BLaER1 (cell line): Measurements from ENCODE around the gene TMEM235.
A peak's percentile ranks its signal among the peaks of the same experiment; 100 is the strongest.

Experiments used
- H3K27ac ChIP-seq: shearing (Covaris generic); formaldehyde crosslinking; 2 replicates; pipeline ENCODE4 v1.8.1; 2022
- H3K27me3 ChIP-seq: shearing (Covaris generic); formaldehyde crosslinking; 2 replicates; pipeline ENCODE4 v1.8.1; 2022
- H3K36me3 ChIP-seq: shearing (Covaris generic); formaldehyde crosslinking; 2 replicates; pipeline ENCODE4 v1.8.1; 2022
- H3K4me1 ChIP-seq: shearing (Covaris generic); formaldehyde crosslinking; 2 replicates; pipeline ENCODE4 v1.8.1; 2022
- H3K4me2 ChIP-seq: shearing (Covaris generic); formaldehyde crosslinking; 2 replicates; pipeline ENCODE4 v1.8.1; 2022
- H3K4me3 ChIP-seq: shearing (Covaris generic); formaldehyde crosslinking; 2 replicates; pipeline ENCODE4 v1.8.1; 2022
- H3K9ac ChIP-seq: shearing (Covaris generic); formaldehyde crosslinking; 2 replicates; pipeline ENCODE4 v1.8.1; 2022
- H3K9me3 ChIP-seq: shearing (Covaris generic); formaldehyde crosslinking; 2 replicates; pipeline ENCODE4 v1.8.1; 2022
- H4K20me1 ChIP-seq: shearing (Covaris generic); formaldehyde crosslinking; 2 replicates; pipeline ENCODE4 v1.8.1; 2022
- Cebpa-rat ChIP-seq: shearing (Covaris generic); IDR thresholded peaks from 2 replicates; pipeline ENCODE4 v1.8.1; 2022

TMEM235 gene

GRCh38 chr17:78242024-78242742 is 10.8 kb downstream of the TMEM235 start:
- TF ChIP-seq Cebpa-rat, result no peak
- Histone ChIP-seq H3K27ac (peak overlapping the region; percentile 86), H3K36me3 (no peaks in the 10 kb centered on the region), H3K27me3 (no peaks in the 10 kb centered on the region), H4K20me1 (no peaks in the 10 kb centered on the region), H3K4me2 (peak overlapping the region; percentile 77), H3K9me3 (peaks cover 12% of the 10 kb centered on the region), H3K4me1 (peaks cover 76% of the 10 kb centered on the region), H3K9ac (peak overlapping the region; percentile 61), H3K4me3 (no peak overlapping the region)

GRCh38 chr17:78247304-78247703 is 15.9 kb downstream of the TMEM235 start:
- H3K27me3 ChIP-seq, result no peaks in the 10 kb centered on the region
- no peak for TF ChIP-seq Cebpa-rat
- H3K4me1 ChIP-seq, result peaks cover 54% of the 10 kb centered on the region
- H3K9ac ChIP-seq, result 0 out of 2 replicates have a peak overlapping the region, but pooled peaks have one; percentile 11
- H3K4me2 ChIP-seq, result no peak overlapping the region
- H3K9me3 ChIP-seq, result peaks cover 12% of the 10 kb centered on the region
- H3K27ac ChIP-seq, result no peak overlapping the region
- H3K4me3 ChIP-seq, result no peak overlapping the region
- no peaks in the 10 kb centered on the region for H4K20me1 ChIP-seq
- no peaks in the 10 kb centered on the region for H3K36me3 ChIP-seq

- H3K4me1 ChIP-seq, result peaks cover 54% of the 10 kb centered on the region
- H4K20me1 ChIP-seq, result no peaks in the 10 kb centered on the region
- H3K9ac ChIP-seq, result no peak overlapping the region
- H3K9me3 ChIP-seq, result peaks cover 12% of the 10 kb centered on the region
- H3K27ac ChIP-seq, result 0 out of 2 replicates have a peak overlapping the region, but pooled peaks have one; percentile 51
- H3K27me3 ChIP-seq, result peaks cover 9% of the 10 kb centered on the region; the same call in 1 of the 2 replicates
- TF ChIP-seq Cebpa-rat, result no peak
- no peak overlapping the region for H3K4me2 ChIP-seq
- no peak overlapping the region for H3K4me3 ChIP-seq
- no peaks in the 10 kb centered on the region for H3K36me3 ChIP-seq
These were observed 16.9 kb downstream of the TMEM235 start for GRCh38 chr17:78248051-78248914.

GRCh38 chr17:78249074-78249817 is 17.8 kb downstream of the TMEM235 start:
- H3K4me3 ChIP-seq, result no peak overlapping the region
- no peak overlapping the region for H3K9ac ChIP-seq
- TF ChIP-seq Cebpa-rat, result no peak
- H3K27me3 ChIP-seq, result peaks cover 10% of the 10 kb centered on the region; the same call in 1 of the 2 replicates
- H3K4me2 ChIP-seq, result no peak overlapping the region
- H3K4me1 ChIP-seq, result peaks cover 54% of the 10 kb centered on the region
- H4K20me1 ChIP-seq, result no peaks in the 10 kb centered on the region
- no peak overlapping the region for H3K27ac ChIP-seq
- H3K36me3 ChIP-seq, result no peaks in the 10 kb centered on the region
- H3K9me3 ChIP-seq, result peaks cover 12% of the 10 kb centered on the region

- Histone ChIP-seq H3K4me2 (peak overlapping the region; percentile 14; the same call in 1 of the 2 replicates), H3K4me3 (no peak overlapping the region), H3K4me1 (peaks cover 48% of the 10 kb centered on the region), H3K9ac (no peak overlapping the region), H4K20me1 (no peaks in the 10 kb centered on the region), H3K27ac (no peak overlapping the region), H3K9me3 (peaks cover 12% of the 10 kb centered on the region), H3K27me3 (peaks cover 10% of the 10 kb centered on the region; the same call in 1 of the 2 replicates), H3K36me3 (no peaks in the 10 kb centered on the region)
- TF ChIP-seq Cebpa-rat, result no peak
These were observed 18.7 kb downstream of the TMEM235 start for GRCh38 chr17:78249818-78250806.

- H3K9ac ChIP-seq, result no peak overlapping the region
- H3K4me2 ChIP-seq, result peak overlapping the region; percentile 95
- peaks cover 3% of the 10 kb centered on the region for H3K9me3 ChIP-seq
- H4K20me1 ChIP-seq, result no peaks in the 10 kb centered on the region
- no peak overlapping the region for H3K4me3 ChIP-seq
- H3K4me1 ChIP-seq, result peaks cover 54% of the 10 kb centered on the region
- no peaks in the 10 kb centered on the region for H3K36me3 ChIP-seq
- TF ChIP-seq Cebpa-rat, result no peak
- peaks cover 10% of the 10 kb centered on the region; the same call in 1 of the 2 replicates for H3K27me3 ChIP-seq
- no peak overlapping the region for H3K27ac ChIP-seq
These were observed 19.7 kb downstream of the TMEM235 start for GRCh38 chr17:78250891-78251772.

- Histone ChIP-seq H3K4me3 (no peak overlapping the region), H3K9ac (no peak overlapping the region), H3K27me3 (peaks cover 10% of the 10 kb centered on the region; the same call in 1 of the 2 replicates), H3K4me1 (peaks cover 58% of the 10 kb centered on the region), H4K20me1 (no peaks in the 10 kb centered on the region), H3K27ac (no peak overlapping the region), H3K36me3 (no peaks in the 10 kb centered on the region), H3K9me3 (no peaks in the 10 kb centered on the region), H3K4me2 (peak overlapping the region; percentile 95)
- no peak for TF ChIP-seq Cebpa-rat
These were observed 20.3 kb downstream of the TMEM235 start for GRCh38 chr17:78251773-78252103.

GRCh38 chr17:78252111-78252634 is 20.7 kb downstream of the TMEM235 start:
- Histone ChIP-seq H3K4me3 (no peak overlapping the region), H3K9ac (no peak overlapping the region)
- TF ChIP-seq Cebpa-rat, result no peak

More at GRCh38 chr17:78252111-78252634, 20.7 kb downstream of the TMEM235 start:
- Histone ChIP-seq H3K27ac (no peak overlapping the region), H3K4me2 (peak overlapping the region; percentile 95), H3K27me3 (peaks cover 10% of the 10 kb centered on the region; the same call in 1 of the 2 replicates), H3K9me3 (no peaks in the 10 kb centered on the region), H4K20me1 (no peaks in the 10 kb centered on the region), H3K36me3 (no peaks in the 10 kb centered on the region), H3K4me1 (peaks cover 62% of the 10 kb centered on the region)
